Pancreas (tissue), 10 donors: ENCODE data around the gene ZGLP1. TPM values are rescaled to one million over a fixed set of nuclear protein-coding genes. Genes with fewer than 3 reads are reported as not detected.
"Not testable (repeated sequence)": the region's sequence is repeated elsewhere in the genome, so short reads cannot be mapped to it uniquely, and the experiment has no call there.

ENCODE experiments used
- ATAC-seq, 4 donors: fragments of 200-7000 bp; cut with Tn5 transposase; one replicate each; pipeline versions ENCODE4 v1.8.0 to v1.9.1; 2020; ENCODE audit warnings: mild to moderate bottlenecking in 4 of 4, moderate library complexity in 4 of 4
- DNase-seq, 6 donors: peaks; one replicate each; pipeline ENCODE4 v3.0.0-alpha.2; 2020
- FAIRE-seq: peaks from 2 replicates; lab custom pipeline; 2012; peaks lifted over from hg19 to GRCh38; lab: Jason Lieb, UNC
- H3K27ac ChIP-seq, 4 donors: fragments of 200-600 bp; sonication (generic); 1 replicate in 3 of 4; 2 replicates in 1 of 4; pipeline versions ENCODE4 v1.5.0 to v1.8.0; 2020
- H3K27me3 ChIP-seq, 4 donors: fragments of 200-600 bp; one replicate each; pipeline ENCODE4 v1.8.0; 2021
- H3K36me3 ChIP-seq, 3 donors: fragments of 200-600 bp; sonication (generic) in 1 of 3; one replicate each; pipeline versions ENCODE4 v1.5.0 to v1.8.0; 2020 to 2021
- H3K4me1 ChIP-seq, 3 donors: fragments of 200-600 bp; one replicate each; pipeline ENCODE4 v1.8.0; 2021
- H3K4me3 ChIP-seq, 4 donors: fragments of 200-600 bp; sonication (generic) in 2 of 4; one replicate each; pipeline versions ENCODE4 v1.5.0 to v1.8.0; 2020 to 2021
- H3K9me3 ChIP-seq, 4 donors: fragments of 200-600 bp; one replicate each; pipeline ENCODE4 v1.8.0; 2021
- CTCF ChIP-seq, 4 donors: fragments of 200-600 bp; sonication (generic) in 3 of 4; IDR thresholded peaks; one replicate each; pipeline versions ENCODE4 v1.5.0 to v1.8.0; 2021; ENCODE audit warnings: antibody characterized with exemption in 4 of 4
- WGBS, 2 donors: extraction: QIAGEN DNeasy Blood & Tissue Kit; methylation state at CpG; one replicate each; pipeline ENCODE4 v1.1.7; 2013; 5-methylcytosine and 5-hydroxymethylcytosine counted together
- intact Hi-C, 3 donors: fragments of 100-400 bp; cut with DNase I; formaldehyde crosslinking; loops; one replicate each; pipeline versions ENCODE4 v1.11.1 to v1.14.2; 2022
- polyA plus RNA-seq, 2 donors: library from polyadenylated mRNA; stranded (reverse); fragments of 200-250 nt; gene quantifications; one replicate each; pipeline ENCODE4 v1.2.3, GENCODE V29; 2013
- total RNA-seq, 6 donors: library from RNA; stranded (reverse); fragmentation: NEBNext Ultra II Directional in 4 of 6; extraction: Animal tissue kit (Norgen Biotek cat#: 25700) in 4 of 6; gene quantifications; one replicate each; pipeline versions ENCODE4 v1.2.1 to v1.2.4, GENCODE V29; 2021 to 2023
- donor health status: healthy with polysubstance abuse.
- donor health status: DM: no; HTN: no; CAD: no; lungs with moderate emphysema.
- donor health status: DM: no; HTN: no; CAD: no.
- donor health status: control.
- donor health status: control.
- donor health status: Bipolar disorder and iron deficiency.
- donor health status: DM: yes; HTN: yes; CAD: no.
- donor health status: DM: no; HTN: no; CAD: no.
- donor health status: DM: no; HTN: no; CAD: no.
- donor health status: DM: yes; HTN: yes; CAD: no.

Gene ZGLP1
- total and polyA plus RNA-seq, 8 donors, result 0.91 to 44.0 (median 1.7) TPM

DNA sequence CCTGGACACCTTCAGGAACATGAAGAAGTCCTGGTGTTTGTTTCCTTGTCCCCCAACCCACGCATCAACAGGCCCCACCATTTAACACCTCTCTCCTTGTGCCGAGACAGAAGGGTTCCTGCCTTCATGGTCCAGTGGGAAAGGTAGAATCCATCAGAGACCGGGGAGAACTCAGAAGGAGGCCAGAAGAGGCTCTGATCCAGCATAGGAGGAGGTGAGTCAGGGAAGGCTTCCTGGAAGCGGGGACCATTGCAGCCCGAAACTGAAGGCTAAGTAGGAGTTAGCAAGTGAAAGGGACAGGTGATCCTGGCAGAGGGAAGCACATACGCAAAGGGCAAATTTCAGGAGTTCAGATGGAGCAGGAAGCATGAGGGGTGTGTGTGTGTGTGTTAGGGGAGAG is 29.3 kb upstream of the ZGLP1 start:
- no peak overlapping the region for H3K27ac ChIP-seq

DNA sequence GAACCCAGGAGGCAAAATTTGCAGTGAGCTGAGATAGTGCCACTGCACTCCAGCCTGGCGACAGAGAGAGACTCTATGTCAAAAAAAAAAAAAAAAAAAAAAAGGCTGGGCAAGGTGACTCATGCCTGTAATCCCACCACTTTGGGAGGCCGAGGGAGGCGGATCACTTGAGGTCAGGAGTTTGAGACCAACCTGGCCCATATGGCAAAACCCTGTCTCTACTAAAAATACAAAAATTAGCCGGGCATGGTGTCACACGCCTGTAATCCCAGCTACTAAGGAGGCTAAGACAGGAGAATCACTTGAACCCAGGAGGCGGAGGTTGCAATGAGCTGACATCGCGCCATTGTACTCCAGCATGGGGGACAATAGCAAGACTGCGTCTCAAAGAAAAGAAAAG is 27.1 kb upstream of the ZGLP1 start:
- H3K4me3 ChIP-seq, DNase-seq, H3K27ac ChIP-seq, H3K4me1 ChIP-seq, H3K36me3 ChIP-seq, FAIRE-seq, intact Hi-C loops, ATAC-seq, H3K9me3 ChIP-seq, H3K27me3 ChIP-seq: not testable (repeated sequence)
- WGBS, 2 donors, result 90 to 98% methylated on average over 9 of the region's 9 CpGs

More for the DNA sequence above, 29.3 kb upstream of the ZGLP1 start:
- 69 to 77% methylated on average over 6 of the region's 6 CpGs for WGBS, 2 donors
- no peaks in the 10 kb centered on the region for H3K36me3 ChIP-seq
- DNase-seq (no peak), ATAC-seq (no peak), FAIRE-seq (no peak)
- no peak overlapping the region for H3K4me3 ChIP-seq
- TF ChIP-seq CTCF (IDR thresholded peaks at IDR 0.05), result no peak
- H3K27me3 ChIP-seq, result no peaks in the 10 kb centered on the region
- H3K4me1 ChIP-seq, result no peaks in the 10 kb centered on the region
- H3K9me3 ChIP-seq, result no peaks in the 10 kb centered on the region
- intact Hi-C loops, result no loop called here

- H3K4me1 ChIP-seq, result peaks cover 6 to 9% (median 8%) of the 10 kb centered on the region in 3 donors
- 50 to 51% methylated on average over 25 to 26 of the region's 26 CpGs for WGBS, 2 donors
- DNase-seq, result peak in 1 of 6 donors; percentile 76
- H3K4me3 ChIP-seq, result peak overlapping the region in 1 of 4 donors; percentile 92
- no peaks in the 10 kb centered on the region for H3K36me3 ChIP-seq
- no peak for FAIRE-seq
- ATAC-seq, result no peak
- H3K27ac ChIP-seq, result peak overlapping the region in 1 of 4 donors; percentile 67
- no peaks in the 10 kb centered on the region for H3K9me3 ChIP-seq
- no peaks in the 10 kb centered on the region for H3K27me3 ChIP-seq
- intact Hi-C loops, result no loop called here
- TF ChIP-seq CTCF (IDR thresholded peaks at IDR 0.05), result no peak
Observed at GRCh38 chr19:10335352-10335985, 25.9 kb upstream of the ZGLP1 start.

- peak overlapping the region; percentile 44 to 92 (median 58) for H3K4me3 ChIP-seq
- ATAC-seq, result peak; percentile 82 to 87 (median 84)
- peaks cover 6 to 9% (median 8%) of the 10 kb centered on the region in 3 donors for H3K4me1 ChIP-seq
- no peaks in the 10 kb centered on the region for H3K9me3 ChIP-seq
- intact Hi-C loops, result no loop called here
- peak; percentile 95 to 99 (median 98) for DNase-seq
- peaks cover 0 to 4% (median under 1%) of the 10 kb centered on the region in 3 donors for H3K36me3 ChIP-seq
- 7 to 8% methylated on average over 56 to 59 of the region's 59 CpGs for WGBS, 2 donors
- H3K27me3 ChIP-seq, result no peaks in the 10 kb centered on the region
- FAIRE-seq, result no peak
- peak overlapping the region; percentile 57 to 82 (median 72) for H3K27ac ChIP-seq
- TF ChIP-seq CTCF (IDR thresholded peaks at IDR 0.05), result no peak
Observed at GRCh38 chr19:10334588-10335351, 25.2 kb upstream of the ZGLP1 start.

DNA sequence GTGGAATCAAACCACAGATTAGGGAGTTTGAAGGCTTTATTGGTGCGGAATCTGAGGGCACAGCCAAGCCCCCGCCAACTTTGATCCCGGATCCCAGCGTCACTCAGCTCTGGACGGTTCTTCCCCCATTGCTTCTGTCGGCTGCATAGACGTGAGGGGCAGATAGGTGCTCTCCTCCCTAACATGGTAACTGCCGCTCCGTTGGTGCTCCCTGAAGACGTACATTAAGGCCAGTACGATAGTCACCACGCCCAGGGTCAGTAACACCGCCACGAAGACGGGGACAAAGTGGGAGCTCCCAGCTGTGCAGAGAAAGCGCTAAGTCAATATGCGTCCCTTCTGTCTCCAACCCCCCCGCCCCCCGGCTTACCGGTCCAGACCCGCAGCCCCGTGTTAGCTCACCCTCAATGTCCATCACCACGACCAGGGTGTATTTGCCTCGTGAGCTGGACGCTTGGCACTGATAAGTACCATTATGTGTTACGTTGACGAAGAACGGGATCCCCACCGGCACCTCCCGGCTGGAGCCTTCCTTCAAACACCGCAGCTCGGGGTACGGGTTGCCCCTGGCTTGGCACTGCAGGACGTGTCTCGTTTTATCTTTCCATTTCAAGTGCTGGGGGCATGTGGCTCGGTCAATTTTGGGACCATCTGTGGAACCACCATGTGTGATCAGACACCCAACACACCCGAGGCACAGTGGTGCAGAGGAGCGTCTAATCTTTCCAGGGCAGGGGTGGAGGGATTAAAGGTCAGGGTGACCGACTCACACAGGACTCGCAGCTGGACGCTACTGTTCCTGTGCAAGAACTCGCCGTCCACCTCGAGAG is 24.4 kb upstream of the ZGLP1 start:
- peaks cover 0 to 6% (median 4%) of the 10 kb centered on the region in 3 donors for H3K36me3 ChIP-seq
- 5 to 6% methylated on average over 44 of the region's 44 CpGs for WGBS, 2 donors

More for the DNA sequence above, 24.4 kb upstream of the ZGLP1 start:
- H3K27me3 ChIP-seq, result no peaks in the 10 kb centered on the region
- ATAC-seq, result peak; percentile 1 to 14 (median 9)
- no peak for FAIRE-seq
- peak overlapping the region; percentile 57 to 83 (median 79) for H3K27ac ChIP-seq
- no peaks in the 10 kb centered on the region for H3K9me3 ChIP-seq
- H3K4me1 ChIP-seq, result peaks cover 6 to 9% (median 8%) of the 10 kb centered on the region in 3 donors
- peak in 2 of 6 donors; percentile 26 to 40 for DNase-seq
- TF ChIP-seq CTCF (IDR thresholded peaks at IDR 0.05), result no peak
- intact Hi-C loops, result no loop called here
- peak overlapping the region; percentile 48 to 94 (median 80) for H3K4me3 ChIP-seq
